Stimulated activated CD8-positive, alpha-beta memory T cell treated with anti-CD3 and anti-CD28 coated beads, Interleukin-7, amount 100 ng/mL, for 24 hours (primary cell): ENCODE results near the gene CEMIP.

Experiments
- DNase-seq: peaks from one replicate; pipeline ENCODE4 v3.0.0-alpha.2; 2020; ENCODE audit warnings: low read depth

CEMIP gene

DNA sequence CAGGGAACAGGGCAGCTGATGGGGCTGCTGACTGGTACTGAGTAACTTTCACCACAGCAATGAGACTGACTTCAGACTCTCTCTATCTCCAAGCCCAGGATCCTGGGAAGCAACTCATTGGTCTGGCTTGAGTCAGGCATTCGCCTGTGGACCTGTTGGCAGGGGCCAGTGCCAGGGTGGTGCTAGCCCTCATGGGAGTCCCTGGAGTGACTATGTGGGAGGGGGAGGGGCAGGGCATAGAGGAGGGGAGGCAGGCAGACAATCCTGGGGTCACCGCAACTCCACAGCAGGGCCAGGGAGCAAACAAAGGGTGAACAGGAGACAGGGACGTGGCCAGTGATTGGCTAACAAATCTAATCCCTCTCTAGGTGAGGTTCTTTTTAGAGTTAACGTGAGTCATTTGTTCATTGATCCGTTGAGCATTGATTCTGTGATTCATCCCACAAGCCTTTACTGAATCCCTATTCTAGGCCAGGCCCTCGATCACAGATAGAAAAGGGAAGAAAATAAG lies 71.8 kb downstream of the CEMIP start:
- DNase-seq, result no peak

DNA sequence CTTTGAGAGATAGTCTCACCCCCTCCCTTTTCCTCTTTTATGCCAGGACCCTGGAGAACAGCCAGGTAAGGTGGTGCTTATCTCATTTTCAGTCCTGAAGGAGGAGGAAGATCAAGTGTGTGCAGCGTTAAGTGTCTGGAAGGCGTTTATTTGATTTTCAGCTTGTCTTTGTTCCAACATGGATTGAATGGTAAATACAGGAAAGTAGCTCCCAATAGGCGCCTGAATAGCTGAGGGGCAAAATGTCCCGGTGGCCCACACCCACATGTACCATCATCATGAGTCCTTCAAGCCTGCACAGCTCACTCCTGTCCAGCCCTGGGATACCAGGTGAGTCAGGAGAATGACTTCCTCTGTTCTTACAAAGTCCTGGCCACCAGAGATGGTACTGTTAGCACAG lies 73.5 kb downstream of the CEMIP start:
- no peak for DNase-seq

DNA sequence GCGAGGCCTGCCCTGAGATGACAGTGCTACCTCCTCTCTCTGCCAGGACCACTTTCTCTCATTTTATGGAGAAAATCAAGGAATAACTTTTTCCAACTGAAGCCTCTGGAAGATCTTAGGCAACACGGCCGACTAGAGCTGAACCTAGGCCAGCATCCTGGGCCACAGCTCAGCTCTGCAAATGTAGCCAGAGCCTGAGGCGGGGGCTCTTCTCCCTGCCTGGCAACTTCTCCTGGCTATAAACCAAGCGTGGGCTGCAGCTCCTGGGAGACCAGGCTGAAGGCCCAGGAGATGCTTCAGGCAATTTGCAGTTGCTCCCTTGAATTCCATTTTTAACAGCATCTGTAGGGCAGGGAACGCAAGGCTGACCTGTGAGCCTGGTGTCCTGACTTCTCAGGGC lies 74.9 kb downstream of the CEMIP start:
- no peak for DNase-seq

DNA sequence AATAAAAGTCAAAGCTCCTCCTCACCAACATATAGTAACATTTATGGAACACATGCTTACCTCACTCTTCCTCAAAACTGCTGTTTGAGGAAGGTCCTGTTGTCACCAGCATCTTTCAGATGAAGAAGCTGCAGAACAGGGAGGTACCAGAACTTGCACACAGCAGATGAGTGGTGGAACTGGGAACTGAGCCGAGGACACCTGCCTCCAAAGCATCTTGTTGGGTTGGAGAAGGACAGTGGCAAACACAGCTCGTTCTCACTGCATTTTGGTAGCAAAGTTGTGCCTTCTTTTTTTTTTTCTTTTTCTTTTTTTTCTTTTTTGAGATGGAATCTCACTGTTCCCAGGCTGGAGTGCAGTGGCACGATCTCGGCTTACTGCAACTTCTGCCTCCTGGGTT lies 76.0 kb downstream of the CEMIP start:
- DNase-seq, result no peak

DNA sequence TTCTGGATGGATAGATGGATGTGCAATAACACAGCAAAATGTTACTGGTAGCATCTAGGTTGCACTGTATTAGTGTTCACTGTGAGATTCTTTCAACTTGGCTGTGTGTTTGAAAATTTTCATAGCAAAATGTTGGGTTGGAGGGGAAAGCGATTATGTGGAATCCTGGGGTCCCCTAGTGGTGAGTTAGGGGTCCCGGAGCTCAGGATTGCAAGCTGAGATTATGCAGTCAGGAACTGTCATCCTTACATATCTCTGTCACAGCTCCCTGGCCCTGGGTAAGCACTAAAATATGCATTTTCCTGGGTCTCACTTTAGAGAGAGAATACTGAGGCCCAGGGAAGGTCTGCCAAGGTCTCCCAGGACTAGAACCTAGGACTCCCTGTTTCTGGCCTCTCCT lies 77.2 kb downstream of the CEMIP start:
- no peak for DNase-seq

DNA sequence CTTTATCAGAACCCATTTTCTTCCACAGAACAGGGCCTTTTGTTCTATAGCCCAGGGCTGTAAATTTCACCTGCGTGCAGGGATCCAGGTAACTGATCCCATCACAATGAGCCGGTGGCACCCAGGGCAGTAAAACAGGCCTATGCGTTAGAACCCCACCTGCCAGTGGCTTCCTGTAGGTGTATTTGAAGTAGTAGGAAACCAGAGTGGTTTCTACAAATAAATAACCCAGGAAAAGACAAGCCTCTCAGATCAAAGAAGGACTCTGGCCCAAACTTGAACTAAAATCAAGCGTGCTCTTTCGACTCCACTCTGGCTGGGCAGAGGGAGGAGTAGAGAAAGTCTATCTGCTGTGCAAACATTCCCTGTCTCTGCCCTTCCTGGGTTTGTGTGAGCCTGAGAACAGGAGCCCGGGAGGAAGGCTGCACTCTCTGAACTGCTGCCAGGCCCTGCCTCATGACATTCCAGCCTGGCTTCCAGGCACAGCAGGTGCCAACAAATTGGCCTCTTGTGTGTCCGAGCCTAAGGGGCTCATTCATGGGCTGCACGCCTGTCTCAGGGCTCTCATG lies 77.7 kb downstream of the CEMIP start:
- no peak for DNase-seq

DNA sequence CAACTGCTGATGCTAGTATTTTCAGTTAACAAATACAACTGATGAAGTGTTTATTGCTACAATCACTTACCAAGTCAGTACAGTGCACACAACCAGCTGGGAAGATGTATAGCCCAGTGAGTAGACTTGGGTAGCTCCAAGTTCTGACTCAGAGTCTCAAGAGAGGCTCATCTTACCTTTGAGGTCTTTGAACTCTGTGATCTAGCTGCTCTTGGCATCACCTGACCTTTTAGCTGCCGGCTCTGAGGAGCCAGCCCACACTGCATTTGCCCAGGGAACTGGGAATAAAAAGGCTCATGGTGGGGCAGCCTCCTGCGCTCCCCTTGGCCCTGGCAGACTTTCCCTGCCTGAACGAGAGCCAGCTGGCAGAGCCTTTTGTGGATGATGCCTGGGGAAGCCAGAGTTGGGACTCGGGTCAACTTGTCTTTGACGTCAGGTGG lies 82.6 kb downstream of the CEMIP start:
- no peak for DNase-seq

DNA sequence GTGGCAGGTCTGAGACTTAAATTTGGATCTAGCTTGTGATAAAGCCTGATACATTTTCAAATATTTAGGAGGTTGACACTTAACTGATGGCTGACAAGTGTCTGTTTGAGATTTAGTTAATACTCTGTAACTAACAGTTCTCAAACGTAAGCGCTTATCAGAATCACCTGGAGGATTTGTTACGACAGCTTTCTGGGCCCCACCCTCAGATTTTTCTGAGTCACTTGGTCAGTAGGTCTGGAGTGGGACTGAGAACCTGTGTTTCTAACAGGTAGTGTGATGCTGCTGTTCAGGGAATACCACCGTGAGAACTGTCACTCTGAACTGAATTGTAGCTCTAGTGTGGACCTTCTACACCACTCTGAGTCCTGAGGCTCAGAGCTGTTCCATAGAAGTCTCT lies 85.5 kb downstream of the CEMIP start:
- DNase-seq, result no peak

DNA sequence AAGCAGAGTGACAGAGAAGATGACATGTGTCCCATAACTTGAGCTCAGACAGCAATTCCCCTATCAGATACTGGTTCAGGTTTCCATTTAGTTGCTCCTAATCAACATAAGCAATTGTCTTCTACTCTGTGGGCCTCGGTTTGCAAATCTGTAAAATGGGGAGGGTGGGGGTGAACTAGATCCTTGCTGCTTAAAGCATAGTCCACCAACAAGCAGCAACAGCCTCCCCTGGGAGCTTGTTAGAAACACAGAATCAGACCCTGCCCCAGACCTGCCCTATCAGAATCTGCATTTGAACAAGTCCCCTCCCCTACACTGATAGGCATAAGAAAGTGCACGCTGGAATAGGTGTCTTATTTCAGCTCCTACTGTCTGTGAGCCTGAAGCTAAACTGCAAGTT lies 87.8 kb downstream of the CEMIP start:
- DNase-seq, result no peak

DNA sequence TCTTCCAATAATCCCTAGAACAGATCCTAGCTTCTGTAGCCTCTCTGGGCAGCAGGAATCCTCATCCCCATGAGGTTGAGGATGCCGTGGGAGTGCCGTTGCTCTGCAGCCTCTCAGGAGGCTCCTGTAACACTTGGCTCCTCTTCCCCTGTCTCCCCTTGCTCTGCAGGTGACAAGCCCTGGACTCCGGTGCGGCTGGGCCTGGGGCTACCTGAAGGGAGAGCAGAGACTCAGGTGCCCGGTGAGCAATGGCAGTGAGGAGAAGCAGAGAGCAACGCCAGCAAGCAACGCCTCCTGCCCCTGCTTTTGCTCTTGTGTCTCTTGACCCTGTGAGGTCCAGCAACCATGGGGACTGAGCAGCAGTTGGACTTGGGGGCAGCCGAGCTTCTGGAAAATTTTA lies 91.2 kb downstream of the CEMIP start:
- no peak for DNase-seq

DNA sequence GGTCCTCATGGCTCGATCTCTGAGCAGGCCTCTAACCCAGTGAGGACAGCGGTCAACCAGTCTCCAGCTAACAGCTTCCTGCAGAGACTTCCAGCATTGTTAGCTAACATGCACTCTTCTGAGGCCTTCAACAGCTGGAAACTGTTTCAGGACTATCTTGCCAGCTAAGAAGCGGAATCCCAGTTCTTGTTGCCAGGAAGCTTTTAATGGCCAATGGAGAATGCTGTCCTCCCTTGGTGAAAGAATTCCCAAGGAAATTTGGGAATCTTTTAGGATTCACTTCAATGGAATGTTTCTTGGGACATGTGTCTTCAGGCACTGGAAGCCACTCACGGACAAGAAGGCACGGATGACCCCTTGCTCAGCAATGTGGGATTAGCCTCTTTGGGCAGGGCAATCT lies 91.7 kb downstream of the CEMIP start:
- no peak for DNase-seq

DNA sequence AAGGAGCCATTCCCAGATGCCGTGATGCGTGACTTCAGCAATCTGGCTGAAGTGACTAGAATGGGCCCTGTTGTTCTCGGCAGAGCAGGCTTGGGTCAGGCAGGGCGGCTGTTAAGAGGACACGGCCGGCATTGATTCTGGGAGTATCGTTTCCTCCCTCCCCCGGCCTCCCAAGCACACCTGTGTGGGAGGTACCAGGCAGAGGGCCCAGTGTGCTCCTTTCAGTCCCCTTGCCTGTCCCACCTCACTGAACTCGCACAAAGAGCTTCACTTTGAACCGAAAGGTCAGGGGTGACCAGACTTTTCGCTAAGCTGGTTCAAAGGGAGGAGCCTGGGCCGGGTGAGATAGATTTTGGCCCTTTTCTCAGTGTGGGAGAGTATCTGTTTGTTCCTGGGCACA lies 92.7 kb downstream of the CEMIP start:
- DNase-seq, result no peak

DNA sequence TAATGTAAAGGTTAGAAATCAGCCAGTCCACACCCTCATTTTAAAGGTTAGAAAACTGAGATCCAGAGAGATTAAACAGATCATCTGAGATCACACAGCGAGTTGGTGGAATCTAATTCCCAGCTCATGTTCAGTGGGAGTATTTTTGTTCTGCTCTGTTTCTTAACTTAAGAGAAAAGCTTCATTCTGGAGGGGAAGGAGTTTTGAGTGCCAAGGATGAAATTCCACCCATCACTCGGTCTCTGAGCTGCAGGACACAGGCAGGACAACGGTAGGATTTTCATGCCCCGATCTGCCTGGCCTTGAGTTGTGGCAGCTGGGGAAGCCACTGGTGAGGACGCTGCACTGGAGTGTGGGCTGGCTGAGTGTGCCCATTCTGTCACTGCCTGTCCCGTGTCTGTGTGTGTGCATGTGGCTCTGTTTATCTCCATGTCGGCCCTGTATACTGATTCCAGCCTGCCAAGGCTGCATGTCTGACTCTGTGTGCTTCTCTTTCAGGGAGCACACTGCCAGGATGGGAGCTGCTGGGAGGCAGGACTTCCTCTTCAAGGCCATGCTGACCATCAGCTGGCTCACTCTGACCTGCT lies 94.3 kb downstream of the CEMIP start:
- no peak for DNase-seq

DNA sequence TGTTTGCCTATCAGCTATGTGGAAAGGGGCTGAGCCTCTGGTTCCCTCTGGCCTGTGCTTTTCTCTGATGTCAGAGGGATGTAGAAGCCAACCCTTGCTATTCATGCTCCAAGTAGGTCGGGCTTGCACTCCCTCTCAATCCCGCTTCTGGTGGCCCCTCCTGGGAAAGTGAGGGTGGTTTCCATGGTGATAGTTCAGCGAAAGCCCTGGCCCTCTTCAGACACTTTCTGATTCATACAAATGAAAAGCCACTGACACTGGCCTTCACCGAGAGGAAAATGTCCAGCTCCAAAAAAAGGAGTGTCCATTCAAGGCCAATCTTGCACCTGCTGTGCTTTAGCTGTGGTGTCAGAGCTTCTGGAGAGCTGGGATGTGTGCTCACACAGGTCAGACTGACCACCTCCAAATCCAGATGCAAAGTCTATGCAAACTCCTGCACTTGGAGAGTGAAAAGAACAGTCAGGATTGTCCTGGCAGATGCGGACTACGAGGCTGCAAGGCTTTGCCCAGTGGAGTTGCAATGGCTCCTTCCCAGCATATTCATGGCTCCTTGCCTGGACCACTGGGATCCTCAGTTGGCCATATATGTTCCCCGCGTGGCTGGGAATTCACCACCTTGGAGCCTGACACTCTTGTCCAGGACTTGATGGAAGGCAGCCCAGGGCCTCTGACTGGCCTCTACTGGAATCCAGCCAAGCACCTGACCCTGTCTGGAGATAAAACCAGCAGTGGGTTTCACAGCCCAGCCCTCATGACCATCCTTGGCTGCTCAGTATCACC lies 96.6 kb downstream of the CEMIP start:
- no peak for DNase-seq

DNA sequence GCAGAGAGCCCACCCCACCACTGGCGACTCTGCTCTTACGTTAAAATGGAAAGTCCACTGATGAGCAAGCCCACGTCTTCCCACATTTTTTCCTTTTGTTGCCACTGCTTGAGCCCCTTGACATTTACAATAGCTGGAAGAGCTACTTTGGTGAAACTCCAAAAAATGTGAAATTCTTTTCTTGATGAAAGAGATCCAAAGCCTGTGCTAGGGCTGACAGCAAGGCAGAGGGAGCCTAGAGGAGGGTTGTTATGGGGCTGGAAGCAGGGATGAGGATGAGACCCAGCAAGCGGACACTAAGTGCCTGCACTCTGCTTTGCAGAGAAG lies 97.1 kb downstream of the CEMIP start:
- no peak for DNase-seq

DNA sequence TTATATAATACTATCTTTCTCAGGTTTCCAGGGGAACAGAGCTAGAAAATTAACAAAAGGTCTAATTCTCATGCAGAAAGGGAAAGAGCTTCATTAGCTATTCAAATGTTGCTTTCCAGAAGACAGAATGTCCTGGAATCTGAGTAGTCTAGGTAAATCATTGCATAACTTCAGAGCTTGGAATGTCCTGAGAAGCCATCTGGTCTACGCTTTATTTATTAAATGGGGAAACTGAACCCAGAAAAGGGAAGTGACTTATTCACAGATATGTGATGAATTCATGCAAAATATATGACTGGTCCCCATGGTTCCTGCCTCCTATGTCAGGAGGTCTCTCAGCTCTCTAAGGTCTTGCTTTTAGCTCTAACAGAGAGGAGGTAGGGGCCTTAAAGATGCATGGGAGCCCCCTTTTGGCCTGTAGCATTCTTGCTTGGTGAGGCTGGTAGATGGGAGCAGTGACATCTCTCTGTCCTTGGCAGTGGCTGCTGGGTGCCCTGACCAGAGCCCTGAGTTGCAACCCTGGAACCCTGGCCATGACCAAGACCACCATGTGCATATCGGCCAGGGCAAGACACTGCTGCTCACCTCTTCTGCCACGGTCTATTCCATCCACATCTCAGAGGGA lies 99.2 kb downstream of the CEMIP start:
- DNase-seq, result no peak

DNA sequence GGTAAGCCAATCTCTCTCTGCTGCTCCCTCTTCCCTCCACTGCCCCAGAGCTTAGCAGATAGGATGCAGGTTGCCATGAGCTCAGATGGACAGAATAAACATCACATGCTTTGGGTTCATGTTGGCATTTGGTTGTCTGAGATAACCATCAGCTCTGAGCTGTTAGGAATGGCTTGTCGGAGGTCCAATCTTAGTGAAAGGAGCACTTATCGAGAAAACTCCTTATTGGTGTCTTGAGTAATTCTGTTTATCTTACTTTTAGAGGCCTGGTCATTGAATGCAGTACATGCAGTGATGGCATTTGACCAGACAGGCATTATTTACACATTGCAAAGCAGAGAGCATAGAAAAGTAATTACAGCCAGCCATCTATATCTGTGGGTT lies 99.7 kb downstream of the CEMIP start:
- DNase-seq, result no peak

DNA sequence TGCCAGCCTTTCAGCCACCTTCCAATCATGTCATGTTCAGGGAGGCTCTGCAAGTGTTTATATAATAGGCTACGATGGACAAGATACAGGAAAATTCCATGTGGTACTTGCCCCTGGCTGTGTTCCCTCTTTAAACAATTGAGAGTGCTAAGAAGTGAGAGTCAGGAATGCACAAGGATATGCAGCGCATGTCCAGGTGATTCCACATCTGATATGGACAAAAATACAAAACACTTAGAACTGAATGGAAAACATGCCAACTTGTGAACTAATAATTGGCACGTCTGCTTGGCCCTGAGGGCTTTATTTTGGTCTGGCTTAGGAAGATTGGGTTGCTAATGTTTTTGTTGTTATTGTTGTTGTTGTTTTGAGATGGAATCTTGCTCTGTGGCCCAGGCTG lies 100.9 kb downstream of the CEMIP start:
- no peak for DNase-seq

DNA sequence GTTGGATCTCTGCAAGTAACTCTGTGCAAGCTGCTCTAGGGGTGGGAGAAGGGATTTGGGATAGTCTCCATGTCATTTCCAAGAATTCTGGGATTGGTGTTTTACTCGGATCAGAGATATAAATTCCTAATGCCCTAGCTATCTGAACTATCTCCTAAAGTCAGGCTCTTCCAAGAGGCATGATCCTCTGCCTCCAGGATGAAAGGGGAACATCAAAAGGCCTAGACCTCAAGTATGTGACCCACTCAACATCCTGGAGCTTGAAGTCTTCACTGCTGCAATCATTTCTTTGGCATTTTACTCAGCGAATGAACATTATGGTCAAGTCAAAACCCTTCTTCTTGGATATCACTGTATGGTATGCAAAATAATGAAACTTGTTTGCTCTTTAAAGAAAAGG lies 104.5 kb downstream of the CEMIP start:
- DNase-seq, result no peak

DNA sequence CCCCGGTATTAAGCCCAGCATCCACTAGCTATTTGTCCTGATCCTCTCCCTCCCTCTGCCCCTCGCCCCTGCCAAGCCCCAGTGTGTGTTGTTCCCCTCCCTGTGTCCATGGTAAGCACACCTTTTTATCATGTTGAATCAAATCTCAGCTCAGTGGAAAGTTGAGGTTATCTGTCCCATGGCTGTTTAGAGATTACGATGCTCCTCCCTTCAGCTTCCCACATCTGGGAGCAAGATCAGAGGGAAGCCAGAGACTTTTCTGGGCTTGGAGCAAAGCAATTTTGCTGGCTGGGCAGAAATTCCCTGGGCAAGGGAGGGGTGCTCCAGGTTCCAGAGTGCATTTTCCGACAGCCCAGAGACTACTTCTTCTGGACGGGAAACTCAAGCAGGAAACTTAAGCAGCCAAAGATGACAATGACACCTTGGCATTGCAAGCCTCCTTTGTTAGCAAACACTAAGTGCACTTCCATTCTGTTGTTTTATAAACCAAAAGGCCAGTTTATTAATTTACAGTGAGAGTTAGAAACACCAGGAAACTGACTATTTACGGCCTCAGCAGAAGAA lies 105.9 kb downstream of the CEMIP start:
- no peak for DNase-seq

DNA sequence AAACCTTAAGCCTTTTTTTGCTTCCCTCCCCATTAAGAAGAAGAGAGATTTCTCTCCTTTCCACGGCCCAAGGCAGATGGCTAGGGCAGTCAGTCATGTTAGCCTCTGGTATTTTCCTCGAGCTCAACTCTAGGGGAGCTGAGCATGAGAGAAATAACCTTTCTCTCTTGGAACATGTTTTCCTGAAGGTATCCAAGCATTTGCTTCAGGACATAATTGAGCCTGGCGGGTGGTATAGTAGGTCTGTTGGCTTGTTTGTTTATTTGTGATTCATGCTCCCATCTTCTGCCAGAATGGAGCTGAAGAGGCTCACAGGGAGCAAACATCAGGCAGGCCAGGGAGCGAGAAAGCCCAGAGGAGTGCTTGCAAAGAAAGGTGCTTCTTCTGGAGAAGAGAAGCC lies 108.0 kb downstream of the CEMIP start:
- DNase-seq, result no peak

DNA sequence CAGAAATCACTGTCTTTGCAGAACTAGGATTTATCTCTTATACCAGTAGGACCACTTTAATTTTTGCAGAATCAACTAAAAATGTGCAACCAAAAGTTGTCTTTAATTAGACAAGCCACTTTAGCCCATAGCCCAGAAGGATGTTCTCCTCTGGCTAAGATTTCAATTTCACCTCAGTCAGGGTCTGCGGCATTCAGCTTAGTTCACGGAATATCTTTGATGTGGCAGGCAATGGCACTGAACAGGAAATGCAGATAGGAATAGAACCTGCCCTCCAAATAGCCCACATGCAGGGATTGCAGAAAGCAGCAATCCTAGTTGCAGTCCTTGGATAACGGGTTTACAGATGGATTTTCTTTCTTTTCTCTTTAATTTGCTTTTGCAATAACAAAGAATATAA lies 109.7 kb downstream of the CEMIP start:
- DNase-seq, result no peak
